SJSA1 (cell line): Measurements from ENCODE around the gene CTXN1. TPM values are rescaled to one million over a fixed set of nuclear protein-coding genes. Genes with fewer than 3 reads are reported as not detected.

Experiments used
- DNase-seq, 2 experiments: peaks; one replicate each; pipeline ENCODE4 v3.0.0-alpha.2; 2015 to 2020; ENCODE audit warnings: low spot score in 2 of 2, low read depth in 1 of 2
- H3K27ac ChIP-seq: fragments of 250-450 bp; sonication (Bioruptor Pico); 2 replicates; pipeline ENCODE4 v1.5.1; 2020; ENCODE audit warnings: mild to moderate bottlenecking, moderate library complexity
- H3K27me3 ChIP-seq: fragments of 250-450 bp; sonication (Bioruptor Pico); replicated peaks from 2 replicates; pipeline ENCODE4 v1.5.1; 2020; ENCODE audit warnings: mild to moderate bottlenecking, moderate library complexity
- H3K36me3 ChIP-seq: fragments of 250-450 bp; sonication (Bioruptor Pico); 2 replicates; pipeline ENCODE4 v1.5.1; 2020; ENCODE audit warnings: mild to moderate bottlenecking
- H3K4me1 ChIP-seq: fragments of 250-450 bp; sonication (Bioruptor Pico); replicated peaks from 2 replicates; pipeline ENCODE4 v1.6.1; 2021; ENCODE audit warnings: mild to moderate bottlenecking
- H3K4me3 ChIP-seq: fragments of 250-450 bp; sonication (Bioruptor Pico); 2 replicates; pipeline ENCODE4 v1.5.1; 2020; ENCODE audit warnings: mild to moderate bottlenecking
- H3K9me3 ChIP-seq: fragments of 250-450 bp; sonication (Bioruptor Pico); replicated peaks from 2 replicates; pipeline ENCODE4 v1.5.1; 2020; ENCODE audit warnings: mild to moderate bottlenecking
- total RNA-seq: library from RNA; depleted of rRNA; stranded (reverse); fragments of >200 nt; shearing (Covaris generic); gene quantifications from 2 replicates; pipeline ENCODE4 v1.2.3, GENCODE V29; 2014

CTXN1 gene
- total RNA-seq, 1 experiment from 2014 or later, result not detected

- no peaks in the 10 kb centered on the region for H3K4me1 ChIP-seq
- peaks cover 9% of the 10 kb centered on the region for H3K27me3 ChIP-seq
- H3K9me3 ChIP-seq, result no peaks in the 10 kb centered on the region
- peaks cover 46% of the 10 kb centered on the region for H3K36me3 ChIP-seq
- no peak overlapping the region for H3K27ac ChIP-seq
- no peak for DNase-seq
- no peak overlapping the region for H3K4me3 ChIP-seq
Observed at GRCh38 chr19:7910321-7911161, 15.4 kb downstream of the CTXN1 start.

DNA sequence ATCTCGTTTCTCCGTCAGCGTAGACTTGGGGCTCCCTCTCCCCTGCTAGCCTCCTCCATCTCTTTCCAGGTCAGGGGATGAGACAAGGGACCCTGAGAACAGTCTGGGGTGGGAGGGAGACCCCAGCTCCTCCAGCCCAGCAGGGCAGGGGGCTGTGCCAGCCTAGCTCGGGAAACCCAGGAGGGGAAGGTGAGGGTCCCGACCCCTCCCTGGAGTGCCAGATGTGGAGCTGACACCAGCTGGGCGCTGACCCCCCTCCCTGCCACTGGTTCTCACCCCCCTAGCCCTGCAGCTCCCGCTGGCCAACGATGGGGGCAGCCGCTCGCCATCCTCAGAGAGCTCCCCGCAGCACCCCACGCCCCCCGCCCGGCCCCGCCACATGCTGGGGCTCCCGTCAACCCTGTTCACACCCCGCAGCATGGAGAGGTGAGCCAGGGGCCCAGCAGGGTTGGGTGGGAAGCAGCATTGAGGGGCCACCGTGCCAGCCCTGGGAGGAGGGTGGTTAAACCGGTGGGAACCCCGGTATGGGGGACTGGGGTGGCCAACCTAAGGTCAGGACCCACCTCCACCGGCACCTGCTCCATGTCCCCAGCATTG is 16.4 kb downstream of the CTXN1 start:
- no peak overlapping the region for H3K4me3 ChIP-seq
- no peak overlapping the region for H3K27ac ChIP-seq
- peaks cover 49% of the 10 kb centered on the region for H3K36me3 ChIP-seq
- H3K4me1 ChIP-seq, result peaks cover 4% of the 10 kb centered on the region
- no peaks in the 10 kb centered on the region for H3K9me3 ChIP-seq
- peaks cover under 1% of the 10 kb centered on the region; the same call in 1 of the 2 replicates for H3K27me3 ChIP-seq
- no peak for DNase-seq

DNA sequence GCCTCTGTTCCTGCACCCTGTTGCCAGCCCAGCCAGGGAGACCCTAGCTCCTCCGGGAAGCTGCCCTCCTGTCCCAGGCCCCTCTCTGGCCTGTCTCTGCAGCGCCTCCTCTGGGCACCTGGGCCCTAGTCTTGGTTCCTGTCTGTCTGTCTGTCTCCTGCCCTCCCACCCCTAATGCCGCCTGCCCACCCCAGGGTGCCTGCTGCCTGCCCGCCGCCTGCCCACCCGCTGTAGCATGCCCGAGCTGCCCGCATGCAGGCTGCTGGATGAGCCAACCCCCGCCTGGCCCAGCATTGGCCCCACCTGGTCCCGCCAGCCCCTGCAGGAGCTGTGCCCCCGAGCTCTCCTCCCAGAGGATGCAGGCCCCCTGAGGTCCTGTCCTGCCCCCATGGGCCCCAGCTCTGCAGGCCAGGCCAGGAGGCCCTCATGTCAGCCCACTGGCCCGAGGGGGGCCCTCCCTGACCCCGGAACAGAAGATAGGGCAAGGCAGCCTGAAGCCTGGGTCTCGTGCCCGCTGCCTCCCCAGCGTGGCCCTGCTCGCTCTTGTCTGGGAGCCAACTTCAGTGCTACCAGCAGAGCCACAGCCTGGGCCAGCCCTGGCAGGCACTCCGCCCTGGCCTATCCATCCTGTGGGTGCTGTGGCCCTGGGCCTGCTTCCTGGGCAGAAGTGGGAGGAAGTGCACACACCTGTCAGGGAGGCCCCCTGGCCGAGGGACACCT is 17.0 kb downstream of the CTXN1 start:
- Histone ChIP-seq H3K27ac (no peak overlapping the region), H3K9me3 (no peaks in the 10 kb centered on the region), H3K4me1 (peaks cover 8% of the 10 kb centered on the region), H3K4me3 (no peak overlapping the region), H3K36me3 (peaks cover 55% of the 10 kb centered on the region), H3K27me3 (no peaks in the 10 kb centered on the region)
- no peak for DNase-seq

- no peaks in the 10 kb centered on the region for H3K9me3 ChIP-seq
- H3K27ac ChIP-seq, result no peak overlapping the region
- H3K4me3 ChIP-seq, result no peak overlapping the region
- H3K36me3 ChIP-seq, result peaks cover 55% of the 10 kb centered on the region
- peaks cover 9% of the 10 kb centered on the region for H3K4me1 ChIP-seq
- no peaks in the 10 kb centered on the region for H3K27me3 ChIP-seq
- no peak for DNase-seq
Observed at GRCh38 chr19:7908078-7908699, 17.7 kb downstream of the CTXN1 start.

DNA sequence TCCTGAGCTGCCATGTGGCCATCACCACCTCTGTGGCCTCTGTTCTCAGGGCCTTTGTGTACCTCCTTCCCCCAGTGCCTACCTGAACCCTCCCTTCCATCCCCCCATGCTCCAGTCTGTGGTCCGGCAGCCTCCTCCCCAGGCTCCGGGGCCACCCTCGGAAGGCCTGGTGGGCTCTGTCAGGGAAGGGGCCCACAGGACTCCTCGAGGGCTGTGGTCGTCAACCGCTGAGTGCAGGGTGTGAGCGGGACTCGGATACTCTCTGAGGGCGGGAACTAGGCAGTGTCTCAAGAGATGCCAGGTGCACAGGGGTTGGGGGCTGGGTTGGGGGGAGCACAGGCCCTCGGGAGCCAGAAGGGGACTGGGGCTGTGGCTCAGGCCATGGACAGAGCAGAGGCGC is 18.4 kb downstream of the CTXN1 start:
- H3K4me1 ChIP-seq, result peaks cover 16% of the 10 kb centered on the region
- H3K27me3 ChIP-seq, result no peaks in the 10 kb centered on the region
- H3K9me3 ChIP-seq, result no peaks in the 10 kb centered on the region
- H3K36me3 ChIP-seq, result peaks cover 52% of the 10 kb centered on the region
- no peak overlapping the region for H3K4me3 ChIP-seq
- DNase-seq, result no peak
- no peak overlapping the region for H3K27ac ChIP-seq

DNA sequence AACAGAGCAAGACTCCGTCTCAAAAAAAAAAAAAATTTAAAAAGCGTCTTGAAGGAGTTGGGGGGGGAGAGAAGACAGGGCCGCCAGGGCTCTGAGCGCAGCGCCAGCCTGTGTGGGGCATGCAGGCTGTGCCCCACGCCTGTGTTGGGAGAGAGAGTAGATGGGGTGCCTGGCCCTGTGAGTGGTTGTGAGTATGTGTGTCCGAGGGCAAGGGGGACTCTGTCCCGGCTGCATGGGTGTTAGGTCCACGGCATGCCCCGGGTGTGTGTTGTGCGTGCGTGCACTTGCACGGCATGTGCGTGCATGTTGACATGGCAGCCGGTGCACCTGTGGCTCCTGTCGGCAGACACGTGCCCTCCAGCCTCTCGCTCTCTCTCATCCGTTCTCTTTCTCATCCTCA is 18.8 kb downstream of the CTXN1 start:
- peaks cover 16% of the 10 kb centered on the region for H3K4me1 ChIP-seq
- H3K4me3 ChIP-seq, result no peak overlapping the region
- H3K27ac ChIP-seq, result no peak overlapping the region
- DNase-seq, result no peak
- H3K36me3 ChIP-seq, result peaks cover 50% of the 10 kb centered on the region
- no peaks in the 10 kb centered on the region for H3K9me3 ChIP-seq
- H3K27me3 ChIP-seq, result no peaks in the 10 kb centered on the region

- DNase-seq, result no peak
- Histone ChIP-seq H3K4me3 (no peak overlapping the region), H3K36me3 (peaks cover 40% of the 10 kb centered on the region), H3K27ac (no peak overlapping the region), H3K27me3 (no peaks in the 10 kb centered on the region), H3K4me1 (peaks cover 16% of the 10 kb centered on the region), H3K9me3 (no peaks in the 10 kb centered on the region)
Observed at GRCh38 chr19:7905859-7906258, 20.1 kb downstream of the CTXN1 start.

GRCh38 chr19:7905268-7905667 is 20.7 kb downstream of the CTXN1 start:
- Histone ChIP-seq H3K4me1 (peaks cover 16% of the 10 kb centered on the region), H3K27me3 (no peaks in the 10 kb centered on the region), H3K27ac (no peak overlapping the region), H3K9me3 (no peaks in the 10 kb centered on the region), H3K4me3 (no peak overlapping the region), H3K36me3 (peaks cover 34% of the 10 kb centered on the region)
- no peak for DNase-seq

DNA sequence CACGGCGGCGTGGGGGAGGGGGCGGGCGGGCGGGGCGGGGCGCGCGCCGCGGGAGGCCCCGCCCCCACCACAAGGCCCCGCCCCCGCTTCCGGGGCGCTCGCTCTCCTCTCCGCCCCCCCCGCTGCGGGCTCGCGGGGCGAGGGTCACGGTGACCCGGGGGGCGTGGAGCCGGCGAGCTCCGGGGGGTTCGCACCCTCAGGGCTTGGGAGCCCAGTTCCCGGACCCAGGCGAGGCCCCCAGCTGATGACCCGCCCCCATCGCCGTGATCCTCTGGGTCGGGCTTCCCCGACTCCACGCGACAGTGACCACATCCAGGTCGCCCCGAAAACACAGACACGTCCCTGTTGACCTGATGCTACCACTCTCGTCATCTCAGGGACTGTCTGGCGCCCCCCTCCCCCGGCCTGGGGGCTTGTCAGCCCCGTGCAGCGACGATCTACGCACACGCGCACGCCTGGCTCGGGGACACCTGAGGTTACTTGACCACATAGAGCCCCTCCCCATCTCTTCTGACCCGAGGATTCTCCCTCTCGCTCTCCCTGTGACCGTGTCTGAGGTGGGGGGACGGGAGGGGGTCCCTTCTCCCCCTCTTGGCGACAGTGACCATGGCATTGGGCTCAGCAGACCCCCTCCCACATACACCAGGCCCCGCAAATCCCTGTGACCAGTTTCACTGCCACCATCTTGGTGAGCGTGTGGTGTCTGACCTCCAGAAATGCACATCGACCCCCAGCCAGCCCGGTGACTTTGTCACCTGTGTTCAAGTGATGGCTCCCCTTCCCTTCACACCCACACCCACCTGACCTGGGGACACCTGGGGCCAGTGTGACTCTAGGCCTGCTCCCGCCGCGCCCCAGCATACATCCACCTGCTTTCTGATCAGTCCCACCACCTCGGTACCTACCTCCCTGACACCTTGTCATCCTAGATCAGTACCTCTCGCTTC is 21.6 kb downstream of the CTXN1 start:
- Histone ChIP-seq H3K36me3 (peaks cover 28% of the 10 kb centered on the region), H3K27me3 (no peaks in the 10 kb centered on the region), H3K4me1 (peaks cover 16% of the 10 kb centered on the region), H3K4me3 (peak overlapping the region; percentile 91), H3K27ac (peak overlapping the region; percentile 56), H3K9me3 (no peaks in the 10 kb centered on the region)
- DNase-seq, result peak; percentile 54 to 56

DNA sequence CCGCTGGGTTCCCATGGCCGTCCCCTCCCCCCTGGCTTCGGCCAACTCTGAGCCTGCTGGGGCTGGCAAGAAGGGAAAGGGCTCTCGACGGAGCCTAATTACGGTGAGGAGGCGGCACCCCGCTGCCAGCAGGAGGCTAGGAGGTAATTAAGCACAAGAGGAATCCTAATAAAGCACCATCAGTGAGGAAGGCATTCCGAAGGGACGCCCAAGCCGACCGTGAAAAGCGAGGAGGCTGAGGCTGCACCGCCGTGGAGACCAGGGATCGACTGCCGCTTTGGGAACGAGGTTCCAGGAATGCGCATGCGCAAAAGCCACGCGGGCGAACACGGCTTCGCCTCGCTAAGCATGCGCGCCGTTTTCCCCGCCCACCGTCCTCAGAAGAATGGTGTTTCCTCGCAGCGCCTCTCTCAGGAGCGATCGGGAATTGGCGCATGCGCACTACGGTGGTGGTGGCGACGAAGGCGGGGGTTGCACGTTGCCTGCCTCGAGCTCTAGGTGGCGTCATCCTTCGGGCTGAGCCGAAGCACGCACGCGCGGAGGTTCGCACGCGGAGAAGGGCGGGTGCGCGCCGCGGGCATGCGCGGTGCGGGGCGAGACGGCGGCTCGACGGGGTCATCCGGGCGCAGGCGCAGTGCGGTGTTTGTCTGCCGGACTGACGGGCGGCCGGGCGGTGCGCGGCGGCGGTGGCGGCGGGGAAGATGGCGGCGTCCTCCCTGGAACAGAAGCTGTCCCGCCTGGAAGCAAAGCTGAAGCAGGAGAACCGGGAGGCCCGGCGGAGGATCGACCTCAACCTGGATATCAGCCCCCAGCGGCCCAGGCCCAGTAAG is 22.5 kb downstream of the CTXN1 start, which contains the start of gene MAP2K7:
TSS of gene MAP2K7 (plus strand) at position 634 of the 830 bp plus-strand sequence. CDS start at position 702, 68 bp downstream.
- DNase-seq, result peak; percentile 100
- no peaks in the 10 kb centered on the region for H3K9me3 ChIP-seq
- H3K4me3 ChIP-seq, result peak within 1 kb of the TSS; percentile 91
- H3K27me3 ChIP-seq, result no peaks in the 10 kb centered on the region
- H3K4me1 ChIP-seq, result peaks cover 16% of the 10 kb centered on the region
- H3K27ac ChIP-seq, result peak within 1 kb of the TSS; percentile 56
- H3K36me3 ChIP-seq, result peaks cover 23% of the 10 kb centered on the region

DNA sequence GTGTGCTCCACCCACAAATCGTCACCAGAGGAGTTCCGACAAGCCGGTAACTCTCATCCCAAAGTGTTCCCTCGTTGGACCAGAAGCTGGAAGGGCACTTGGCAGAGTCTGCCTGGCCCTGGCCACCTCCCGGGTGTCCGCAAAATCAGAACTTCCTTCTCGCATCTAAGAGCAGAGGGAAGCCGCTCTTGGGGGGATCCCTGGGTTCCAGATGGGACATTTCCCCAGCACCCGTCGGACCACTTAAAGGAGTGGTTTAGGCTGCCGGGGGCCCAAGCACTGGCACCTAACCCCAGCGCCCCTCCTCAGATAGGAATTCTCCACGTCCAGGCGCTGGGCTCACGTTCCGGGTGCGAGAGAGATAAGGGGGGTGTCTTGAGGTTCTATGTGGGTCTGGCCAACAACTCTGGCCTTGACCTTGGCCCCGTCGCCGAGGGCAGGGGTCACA is 23.1 kb downstream of the CTXN1 start:
- peaks cover 23% of the 10 kb centered on the region for H3K36me3 ChIP-seq
- peak overlapping the region; percentile 91 for H3K4me3 ChIP-seq
- no peaks in the 10 kb centered on the region for H3K27me3 ChIP-seq
- H3K27ac ChIP-seq, result no peak overlapping the region
- peaks cover 16% of the 10 kb centered on the region for H3K4me1 ChIP-seq
- H3K9me3 ChIP-seq, result no peaks in the 10 kb centered on the region
- DNase-seq, result no peak

DNA sequence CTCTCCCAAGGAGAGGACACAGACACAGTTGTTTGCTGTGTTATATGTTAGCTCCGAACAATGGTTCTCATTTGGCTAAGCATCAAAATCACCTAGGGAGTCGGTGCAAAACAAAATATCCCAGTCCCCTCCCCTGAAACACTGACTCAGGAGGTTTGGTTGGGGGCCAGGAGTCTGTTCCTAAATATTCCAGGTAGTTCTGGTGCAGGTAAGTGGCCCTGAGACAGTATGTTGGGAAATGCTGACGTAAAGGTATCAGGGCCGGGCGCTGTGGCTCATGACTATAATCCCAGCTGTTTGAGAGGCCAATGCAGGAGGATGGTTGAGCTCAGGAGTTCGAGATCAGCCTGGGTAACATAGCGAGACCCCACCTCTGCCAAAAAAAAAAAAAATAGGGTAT is 24.6 kb downstream of the CTXN1 start:
- H3K27ac ChIP-seq, result no peak overlapping the region
- H3K36me3 ChIP-seq, result peaks cover 16% of the 10 kb centered on the region
- H3K9me3 ChIP-seq, result no peaks in the 10 kb centered on the region
- no peak for DNase-seq
- H3K4me3 ChIP-seq, result no peak overlapping the region
- no peaks in the 10 kb centered on the region for H3K27me3 ChIP-seq
- H3K4me1 ChIP-seq, result peaks cover 16% of the 10 kb centered on the region
